Neural progenitor cell (in vitro differentiated cells): ENCODE data around the gene COL20A1. TPM values are rescaled to one million over a fixed set of nuclear protein-coding genes. Genes with fewer than 3 reads are reported as not detected.

ENCODE experiments used
- DNase-seq: peaks from one replicate; pipeline ENCODE4 v3.0.0-alpha.2; 2016; ENCODE audit warnings: low spot score
- H2AFZ ChIP-seq: fragments of 200-600 bp; sonication (generic); replicated peaks from 2 replicates; pipeline ENCODE4 v1.6.1; 2016; ENCODE audit warnings: antibody characterized with exemption
- H3F3A ChIP-seq: fragments of 200-600 bp; sonication (generic); 2 replicates; pipeline ENCODE4 v1.6.1; 2016; ENCODE audit warnings: antibody characterized with exemption, low read depth
- H3K27ac ChIP-seq: fragments of 200-600 bp; sonication (generic); 2 replicates; pipeline ENCODE4 v1.5.1; 2016; ENCODE audit warnings: mild to moderate bottlenecking
- H3K27me3 ChIP-seq: fragments of 200-600 bp; sonication (generic); 2 replicates; pipeline ENCODE4 v1.6.1; 2016; ENCODE audit warnings: mild to moderate bottlenecking, moderate library complexity
- H3K36me3 ChIP-seq: fragments of 200-600 bp; sonication (generic); 2 replicates; pipeline ENCODE4 v1.5.1; 2016
- H3K4me1 ChIP-seq: fragments of 200-600 bp; sonication (generic); 2 replicates; pipeline ENCODE4 v1.6.1; 2016; ENCODE audit warnings: mixed run types
- H3K4me2 ChIP-seq: fragments of 200-600 bp; sonication (generic); 2 replicates; pipeline ENCODE4 v1.6.1; 2016
- H3K4me3 ChIP-seq: fragments of 200-600 bp; sonication (generic); 2 replicates; pipeline ENCODE4 v1.5.1; 2016
- H3K79me2 ChIP-seq: fragments of 200-600 bp; sonication (generic); 2 replicates; pipeline ENCODE4 v1.6.1; 2016; ENCODE audit warnings: low read depth
- H3K9ac ChIP-seq: fragments of 200-600 bp; sonication (generic); 2 replicates; pipeline ENCODE4 v1.6.1; 2016
- H3K9me3 ChIP-seq: fragments of 200-600 bp; sonication (generic); 2 replicates; pipeline ENCODE4 v1.5.1; 2016; ENCODE audit warnings: low read depth
- H4K20me1 ChIP-seq: fragments of 200-600 bp; sonication (generic); 2 replicates; pipeline ENCODE4 v1.6.1; 2016; ENCODE audit warnings: low read depth
- H3K27ac Mint-ChIP-seq: 3 replicates; pipeline ENCODE4 v1.8.0; 2021; ENCODE audit warnings: mixed read lengths
- H3K27me3 Mint-ChIP-seq: 2 replicates; pipeline ENCODE4 v1.8.0; 2022; ENCODE audit warnings: low read depth, mild to moderate bottlenecking, inconsistent platforms, moderate library complexity, mixed read lengths; ENCODE audit not compliant: insufficient read depth
- H3K36me3 Mint-ChIP-seq: 3 replicates; pipeline ENCODE4 v1.8.0; 2021; ENCODE audit warnings: mixed read lengths
- H3K4me1 Mint-ChIP-seq: 3 replicates; pipeline ENCODE4 v1.8.0; 2021; ENCODE audit warnings: mixed read lengths
- H3K4me3 Mint-ChIP-seq: 3 replicates; pipeline ENCODE4 v1.8.0; 2021; ENCODE audit warnings: mild to moderate bottlenecking, moderate library complexity, mixed read lengths
- H3K9me3 Mint-ChIP-seq: 3 replicates; pipeline ENCODE4 v1.8.0; 2020; ENCODE audit warnings: mixed read lengths
- CTCF ChIP-seq: fragments of 200-600 bp; sonication (generic); IDR thresholded peaks from 2 replicates; pipeline ENCODE4 v1.5.1; 2017; ENCODE audit warnings: antibody characterized with exemption, mild to moderate bottlenecking
- EZH2 ChIP-seq: fragments of 200-600 bp; sonication (generic); IDR thresholded peaks from 2 replicates; pipeline ENCODE4 v1.6.1; 2017; ENCODE audit warnings: antibody characterized with exemption, mild to moderate bottlenecking, moderate library complexity
- EZH2phosphoT487 ChIP-seq: fragments of 200-600 bp; sonication (generic); IDR thresholded peaks from 2 replicates; pipeline ENCODE4 v1.6.1; 2017; ENCODE audit warnings: antibody characterized with exemption
- total RNA-seq: library from RNA; depleted of rRNA; stranded (reverse); fragments of >200 nt; gene quantifications from 2 replicates; pipeline ENCODE4 v1.2.3, GENCODE V29; 2015; ENCODE audit warnings: low replicate concordance

The COL20A1 gene
- total RNA-seq, 1 donor from 2014 or later = 0.37 TPM

- Histone ChIP-seq H3K79me2 (no peaks in the 10 kb centered on the region), H3K27ac (no peak overlapping the region), H2AFZ (no peak overlapping the region), H3F3A (no peaks in the 10 kb centered on the region), H4K20me1 (peaks cover 4% of the 10 kb centered on the region), H3K4me2 (no peak overlapping the region), H3K4me3 (no peak overlapping the region), H3K9ac (no peak overlapping the region), H3K9me3 (no peaks in the 10 kb centered on the region), H3K27me3 (no peaks in the 10 kb centered on the region), H3K4me1 (peaks cover 3% of the 10 kb centered on the region), H3K36me3 (no peaks in the 10 kb centered on the region)
- no peak overlapping the region for H3K27ac Mint-ChIP-seq
- H3K4me3 Mint-ChIP-seq = no peak overlapping the region
- no peaks in the 10 kb centered on the region for H3K36me3 Mint-ChIP-seq
- H3K27me3 Mint-ChIP-seq = peaks cover 3% of the 10 kb centered on the region
- DNase-seq = no peak
- TF ChIP-seq EZH2phosphoT487 = no peak
- TF ChIP-seq EZH2 = no peak
- TF ChIP-seq CTCF = no peak
- H3K4me1 Mint-ChIP-seq = peaks cover 16% of the 10 kb centered on the region
- H3K9me3 Mint-ChIP-seq = no peaks in the 10 kb centered on the region
Measured at GRCh38 chr20:63311833-63312243, 18.9 kb downstream of the COL20A1 start.

- Mint-ChIP-seq H3K36me3 (no peaks in the 10 kb centered on the region), H3K4me1 (peaks cover 18% of the 10 kb centered on the region), H3K4me3 (no peak overlapping the region), H3K27ac (no peak overlapping the region), H3K9me3 (no peaks in the 10 kb centered on the region), H3K27me3 (peaks cover 6% of the 10 kb centered on the region)
- Histone ChIP-seq H3K27ac (no peak overlapping the region), H3K79me2 (no peaks in the 10 kb centered on the region), H3K36me3 (no peaks in the 10 kb centered on the region), H3K4me3 (no peak overlapping the region), H3F3A (no peaks in the 10 kb centered on the region), H3K4me2 (no peak overlapping the region), H3K27me3 (no peaks in the 10 kb centered on the region), H4K20me1 (peaks cover 4% of the 10 kb centered on the region), H3K9ac (no peak overlapping the region), H2AFZ (no peak overlapping the region), H3K9me3 (no peaks in the 10 kb centered on the region), H3K4me1 (peaks cover 3% of the 10 kb centered on the region)
- TF ChIP-seq EZH2phosphoT487 (no peak), EZH2 (no peak), CTCF (no peak)
- no peak for DNase-seq
Measured at GRCh38 chr20:63312273-63312672, 19.3 kb downstream of the COL20A1 start.

GRCh38 chr20:63312690-63313348 lies 19.8 kb downstream of the COL20A1 start:
- Mint-ChIP-seq H3K36me3 (no peaks in the 10 kb centered on the region), H3K4me3 (no peak overlapping the region), H3K4me1 (peaks cover 18% of the 10 kb centered on the region), H3K27ac (no peak overlapping the region), H3K27me3 (peaks cover 6% of the 10 kb centered on the region), H3K9me3 (no peaks in the 10 kb centered on the region)
- no peak overlapping the region for H2AFZ ChIP-seq
- H3K4me2 ChIP-seq = no peak overlapping the region
- peaks cover 4% of the 10 kb centered on the region for H4K20me1 ChIP-seq
- H3K4me3 ChIP-seq = no peak overlapping the region
- H3K9me3 ChIP-seq = no peaks in the 10 kb centered on the region
- H3K4me1 ChIP-seq = peaks cover 3% of the 10 kb centered on the region
- H3K27ac ChIP-seq = no peak overlapping the region
- H3K79me2 ChIP-seq = no peaks in the 10 kb centered on the region
- DNase-seq = no peak
- no peaks in the 10 kb centered on the region for H3F3A ChIP-seq
- no peaks in the 10 kb centered on the region for H3K36me3 ChIP-seq
- H3K9ac ChIP-seq = no peak overlapping the region
- H3K27me3 ChIP-seq = no peaks in the 10 kb centered on the region
- no peak for TF ChIP-seq CTCF
- TF ChIP-seq EZH2phosphoT487 = no peak
- no peak for TF ChIP-seq EZH2
